HUES64 (cell line): Measurements from ENCODE around the gene DPP9.
A peak's percentile ranks its signal among the peaks of the same experiment; 100 is the strongest.
"Not testable (repeated sequence)": the region's sequence is repeated elsewhere in the genome, so short reads cannot be mapped to it uniquely, and the experiment has no call there.

ENCODE experiments used
- H3K27ac ChIP-seq: 2 replicates; pipeline ENCODE4 v1.7.0; 2013; ENCODE audit warnings: low read depth, low read length, inconsistent platforms
- H3K27me3 ChIP-seq: 2 replicates; pipeline ENCODE4 v1.6.1; 2013; ENCODE audit warnings: mild to moderate bottlenecking, low read length; ENCODE audit not compliant: insufficient read depth
- H3K36me3 ChIP-seq: 2 replicates; pipeline ENCODE4 v1.6.1; 2013; ENCODE audit warnings: mild to moderate bottlenecking, low read length; ENCODE audit not compliant: insufficient read depth
- H3K4me1 ChIP-seq: 2 replicates; pipeline ENCODE4 v1.6.1; 2013; ENCODE audit warnings: mild to moderate bottlenecking, low read length, moderate library complexity; ENCODE audit not compliant: insufficient read depth
- H3K4me3 ChIP-seq: 2 replicates; pipeline ENCODE4 v1.5.1; 2013; ENCODE audit warnings: mild to moderate bottlenecking, low read length, moderate library complexity
- H3K9ac ChIP-seq: 2 replicates; pipeline ENCODE4 v1.6.1; 2013; ENCODE audit warnings: mild to moderate bottlenecking, low read depth, low read length
- H3K9me3 ChIP-seq: 2 replicates; pipeline ENCODE4 v1.6.1; 2013; ENCODE audit warnings: low read depth, low read length; ENCODE audit not compliant: insufficient read depth
- WGBS: fragments of 150-250, 120-280 bp; methylation state at CpG from one replicate; pipeline ENCODE4 v1.1.7; 2013; ENCODE audit warnings: missing lambda C conversion rate; 5-methylcytosine and 5-hydroxymethylcytosine counted together

DPP9 gene

DNA sequence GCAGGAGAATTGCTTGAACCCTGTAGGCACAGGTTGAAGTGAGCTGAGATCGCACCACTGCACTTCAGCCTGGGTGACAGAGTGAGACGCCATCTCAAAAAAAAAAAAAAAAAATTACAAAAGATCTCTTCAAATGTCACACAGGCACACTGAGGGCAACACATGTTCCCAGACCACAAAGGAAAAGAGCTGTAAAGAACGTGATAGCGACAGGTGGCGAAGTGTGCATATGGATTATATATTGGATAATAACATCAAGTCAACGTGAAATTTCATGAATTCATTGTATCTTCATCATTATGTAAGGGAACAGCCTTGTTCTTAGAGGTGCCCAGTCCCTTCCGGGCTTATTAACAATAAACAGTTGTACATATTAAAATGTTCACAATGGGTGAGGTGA is 31.8 kb upstream of the DPP9 start:
- Histone ChIP-seq H3K27ac (no peak overlapping the region), H3K9ac (no peak overlapping the region), H3K36me3 (no peaks in the 10 kb centered on the region), H3K4me3 (no peak overlapping the region), H3K27me3 (peaks cover 13% of the 10 kb centered on the region; the same call in 1 of the 2 replicates), H3K9me3 (no peaks in the 10 kb centered on the region), H3K4me1 (no peaks in the 10 kb centered on the region)
- 90% methylated on average over 5 of the region's 7 CpGs for WGBS

DNA sequence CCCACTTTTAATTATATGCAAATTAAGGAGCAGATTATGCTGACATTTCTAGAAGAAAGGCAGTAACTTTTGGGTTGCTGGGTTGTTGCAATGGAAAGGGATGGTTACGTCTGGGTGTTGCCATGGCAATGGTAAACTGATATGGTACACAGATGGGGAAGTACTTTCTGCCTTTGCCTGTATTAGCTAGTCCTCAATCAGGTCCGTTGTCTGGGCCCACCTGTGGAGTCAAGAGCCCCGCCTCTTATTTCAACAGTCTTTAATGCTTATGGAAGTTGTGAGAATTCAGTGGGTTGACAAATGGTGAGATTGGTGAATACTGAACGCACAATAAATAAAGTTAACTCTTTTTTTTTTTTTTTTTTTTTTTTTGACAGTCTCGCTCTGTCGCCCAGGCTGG is 30.6 kb upstream of the DPP9 start:
- no peaks in the 10 kb centered on the region for H3K4me1 ChIP-seq
- WGBS, result 72% methylated on average over 3 of the region's 6 CpGs
- H3K4me3 ChIP-seq, result no peak overlapping the region
- no peaks in the 10 kb centered on the region for H3K9me3 ChIP-seq
- H3K9ac ChIP-seq, result no peak overlapping the region
- no peaks in the 10 kb centered on the region for H3K36me3 ChIP-seq
- peaks cover 11% of the 10 kb centered on the region; the same call in 1 of the 2 replicates for H3K27me3 ChIP-seq
- H3K27ac ChIP-seq, result no peak overlapping the region

DNA sequence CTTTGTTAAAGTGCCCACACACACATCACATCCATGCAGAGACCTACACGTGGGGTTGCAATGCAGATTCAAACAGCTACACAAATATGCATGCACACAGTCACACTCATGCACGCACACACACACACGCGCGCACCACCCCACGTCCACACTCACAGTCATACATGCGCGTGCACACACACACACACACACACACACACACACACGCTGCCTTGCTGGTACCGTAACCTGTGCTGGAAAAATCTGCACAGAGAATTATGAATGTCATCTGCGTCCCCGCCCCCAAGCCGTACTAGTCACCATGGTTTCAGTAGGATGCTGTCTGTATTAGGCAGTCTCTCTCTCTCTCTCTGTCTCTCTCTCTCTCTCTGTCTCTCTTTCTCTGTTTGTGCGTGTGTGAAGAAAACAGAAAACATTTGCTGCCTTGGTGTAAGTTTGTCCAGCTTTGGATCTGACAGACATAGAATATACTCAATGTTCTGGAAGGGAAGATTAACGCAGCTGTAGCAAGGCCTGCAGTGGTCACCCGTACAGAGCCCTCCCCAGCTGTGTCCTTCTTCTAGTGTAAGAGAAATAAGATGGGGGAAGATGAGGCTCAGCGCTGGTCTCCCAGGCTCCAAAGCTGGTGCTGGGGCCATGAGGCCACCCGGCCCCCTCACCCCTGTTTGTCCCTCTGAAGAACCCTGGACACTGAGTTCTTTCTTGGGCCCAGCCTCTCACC is 26.4 kb upstream of the DPP9 start:
- H3K27ac ChIP-seq, result no peak overlapping the region
- no peak overlapping the region for H3K4me3 ChIP-seq
- no peaks in the 10 kb centered on the region for H3K4me1 ChIP-seq
- 91% methylated on average over 18 of the region's 18 CpGs for WGBS
- H3K36me3 ChIP-seq, result no peaks in the 10 kb centered on the region
- H3K9ac ChIP-seq, result no peak overlapping the region
- no peaks in the 10 kb centered on the region for H3K27me3 ChIP-seq
- no peaks in the 10 kb centered on the region for H3K9me3 ChIP-seq

DNA sequence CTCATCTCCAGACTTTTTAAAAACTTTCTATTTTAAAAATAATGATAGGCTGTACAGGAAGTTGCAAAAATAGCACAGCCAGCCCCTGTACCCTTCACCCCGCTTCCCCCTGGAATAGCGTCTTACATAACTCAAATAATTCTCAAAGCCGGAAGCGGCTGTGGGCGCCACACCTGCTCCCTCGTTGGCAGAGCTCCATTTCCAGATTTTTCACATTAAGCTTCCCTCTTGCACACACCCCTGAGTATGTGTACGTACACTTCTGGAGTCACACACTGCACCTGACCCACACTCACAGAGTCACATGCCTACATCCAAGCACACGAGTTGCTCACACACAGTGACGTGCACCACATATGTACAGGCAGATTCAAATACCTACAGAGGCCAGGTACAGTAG is 24.9 kb upstream of the DPP9 start:
- no peak overlapping the region for H3K27ac ChIP-seq
- H3K9ac ChIP-seq, result no peak overlapping the region
- H3K4me3 ChIP-seq, result no peak overlapping the region
- H3K4me1 ChIP-seq, result no peaks in the 10 kb centered on the region
- 90% methylated on average over 9 of the region's 9 CpGs for WGBS
- H3K36me3 ChIP-seq, result no peaks in the 10 kb centered on the region
- no peaks in the 10 kb centered on the region for H3K9me3 ChIP-seq
- H3K27me3 ChIP-seq, result no peaks in the 10 kb centered on the region

DNA sequence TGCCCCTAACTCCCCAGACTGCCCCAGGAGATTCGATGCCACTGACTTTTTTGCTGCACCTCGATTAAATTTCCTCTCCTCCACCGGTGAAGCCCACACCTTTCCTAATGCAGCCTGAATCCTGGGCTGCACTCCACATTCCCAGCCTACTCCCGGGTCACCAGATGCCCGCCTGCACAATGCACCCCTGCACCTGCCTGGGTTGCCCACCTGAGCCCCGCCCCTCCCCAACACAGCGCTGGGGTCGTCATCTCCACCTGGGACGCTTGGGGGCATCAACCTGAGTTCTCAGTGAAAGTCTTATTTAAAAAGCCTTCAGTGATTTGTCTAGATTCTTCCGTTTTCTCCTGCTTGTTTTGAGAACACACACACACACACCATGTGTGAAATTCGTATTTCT is 24.5 kb upstream of the DPP9 start:
- no peak overlapping the region for H3K4me3 ChIP-seq
- peaks cover 3% of the 10 kb centered on the region; the same call in 1 of the 2 replicates for H3K4me1 ChIP-seq
- H3K27me3 ChIP-seq, result no peaks in the 10 kb centered on the region
- H3K9ac ChIP-seq, result no peak overlapping the region
- no peak overlapping the region for H3K27ac ChIP-seq
- no peaks in the 10 kb centered on the region for H3K9me3 ChIP-seq
- H3K36me3 ChIP-seq, result no peaks in the 10 kb centered on the region
- WGBS, result 57% methylated on average over 10 of the region's 11 CpGs

DNA sequence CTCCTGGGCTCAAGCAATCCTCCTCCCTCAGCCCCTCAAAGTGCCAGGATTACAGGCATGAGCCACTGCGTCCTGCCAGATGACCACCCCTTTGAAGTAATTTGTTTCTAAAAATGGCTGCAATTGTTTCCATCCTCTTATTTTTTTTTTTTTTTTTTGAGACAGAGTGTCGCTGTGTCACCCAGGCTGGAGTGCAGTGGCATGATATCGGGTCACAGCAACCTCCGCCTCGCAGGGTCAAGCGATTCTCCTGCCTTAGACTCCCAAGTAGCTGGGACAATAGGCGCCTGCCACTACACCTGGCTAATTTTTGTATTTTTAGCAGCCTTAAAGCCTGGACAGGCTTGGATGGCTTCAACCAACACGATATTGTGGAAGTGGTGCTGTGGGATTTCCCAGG is 22.3 kb upstream of the DPP9 start:
- Histone ChIP-seq H3K4me1 (peaks cover 11% of the 10 kb centered on the region; the same call in 1 of the 2 replicates), H3K27ac (no peak overlapping the region), H3K36me3 (no peaks in the 10 kb centered on the region), H3K9ac (no peak overlapping the region), H3K27me3 (no peaks in the 10 kb centered on the region), H3K4me3 (no peak overlapping the region), H3K9me3 (no peaks in the 10 kb centered on the region)
- WGBS, result 94% methylated on average over 8 of the region's 8 CpGs

DNA sequence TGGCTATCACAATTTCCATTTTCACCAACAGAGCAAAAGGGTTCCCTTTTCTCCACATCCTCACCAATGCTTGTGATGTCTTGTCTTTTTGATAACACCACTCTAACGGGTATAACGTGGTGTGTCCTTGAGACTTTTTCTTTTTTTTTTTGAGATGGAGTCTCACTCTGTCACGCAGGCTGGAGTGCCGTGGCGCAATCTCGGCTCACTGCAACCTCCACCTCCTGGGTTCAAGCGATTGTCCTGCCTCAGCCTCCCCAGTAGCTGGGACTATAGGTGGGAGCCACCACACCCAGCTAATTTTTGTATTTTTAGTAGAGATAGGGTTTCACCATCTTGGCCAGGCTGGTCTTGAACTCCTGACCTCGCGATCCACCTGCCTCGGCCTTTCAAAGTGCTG is 21.5 kb upstream of the DPP9 start:
- H3K36me3 ChIP-seq, H3K9me3 ChIP-seq, H3K9ac ChIP-seq, H3K27me3 ChIP-seq, H3K4me3 ChIP-seq, H3K27ac ChIP-seq: not testable (repeated sequence)
- peaks cover 11% of the 10 kb centered on the region; the same call in 1 of the 2 replicates for H3K4me1 ChIP-seq
- 91% methylated on average over 10 of the region's 10 CpGs for WGBS

DNA sequence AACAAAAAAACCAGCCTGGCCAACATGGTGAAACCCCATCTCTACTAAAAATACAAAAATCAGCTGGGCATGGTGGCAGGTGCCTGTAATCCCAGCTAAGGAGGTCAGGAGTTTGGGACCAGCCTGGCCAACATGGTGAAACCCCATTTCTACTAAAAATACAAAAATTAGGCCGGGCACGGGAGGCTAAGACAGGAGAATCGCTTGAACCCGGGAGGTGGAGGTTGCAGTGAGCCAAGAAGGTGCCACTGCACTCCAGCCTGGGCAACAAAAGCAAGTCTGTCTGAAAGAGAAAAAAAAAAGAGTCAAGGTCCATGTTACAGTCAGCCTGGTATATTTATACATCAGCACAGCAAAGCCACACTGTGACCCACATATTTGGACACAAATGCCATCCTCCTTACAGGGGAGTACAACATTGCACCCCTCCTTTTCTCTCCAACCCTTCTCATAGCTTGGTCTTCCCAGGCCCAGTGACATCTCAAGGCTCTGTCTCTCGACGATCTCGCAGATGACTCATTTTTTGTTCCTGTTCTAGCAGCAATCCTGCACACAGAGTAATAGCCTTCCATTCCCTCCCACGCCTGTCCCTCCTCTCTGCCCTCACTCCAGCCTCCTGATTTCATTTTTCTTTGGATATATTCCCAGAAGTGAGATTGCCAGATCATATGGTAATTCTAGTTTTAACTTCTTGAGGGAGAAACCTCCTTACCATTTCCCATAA is 21.0 kb upstream of the DPP9 start:
- no peak overlapping the region for H3K4me3 ChIP-seq
- H3K4me1 ChIP-seq, result peaks cover 11% of the 10 kb centered on the region; the same call in 1 of the 2 replicates
- H3K27me3 ChIP-seq, result no peaks in the 10 kb centered on the region
- no peak overlapping the region for H3K9ac ChIP-seq
- no peaks in the 10 kb centered on the region for H3K9me3 ChIP-seq
- H3K36me3 ChIP-seq, result no peaks in the 10 kb centered on the region
- WGBS, result 82% methylated on average over 8 of the region's 8 CpGs
- H3K27ac ChIP-seq, result no peak overlapping the region

DNA sequence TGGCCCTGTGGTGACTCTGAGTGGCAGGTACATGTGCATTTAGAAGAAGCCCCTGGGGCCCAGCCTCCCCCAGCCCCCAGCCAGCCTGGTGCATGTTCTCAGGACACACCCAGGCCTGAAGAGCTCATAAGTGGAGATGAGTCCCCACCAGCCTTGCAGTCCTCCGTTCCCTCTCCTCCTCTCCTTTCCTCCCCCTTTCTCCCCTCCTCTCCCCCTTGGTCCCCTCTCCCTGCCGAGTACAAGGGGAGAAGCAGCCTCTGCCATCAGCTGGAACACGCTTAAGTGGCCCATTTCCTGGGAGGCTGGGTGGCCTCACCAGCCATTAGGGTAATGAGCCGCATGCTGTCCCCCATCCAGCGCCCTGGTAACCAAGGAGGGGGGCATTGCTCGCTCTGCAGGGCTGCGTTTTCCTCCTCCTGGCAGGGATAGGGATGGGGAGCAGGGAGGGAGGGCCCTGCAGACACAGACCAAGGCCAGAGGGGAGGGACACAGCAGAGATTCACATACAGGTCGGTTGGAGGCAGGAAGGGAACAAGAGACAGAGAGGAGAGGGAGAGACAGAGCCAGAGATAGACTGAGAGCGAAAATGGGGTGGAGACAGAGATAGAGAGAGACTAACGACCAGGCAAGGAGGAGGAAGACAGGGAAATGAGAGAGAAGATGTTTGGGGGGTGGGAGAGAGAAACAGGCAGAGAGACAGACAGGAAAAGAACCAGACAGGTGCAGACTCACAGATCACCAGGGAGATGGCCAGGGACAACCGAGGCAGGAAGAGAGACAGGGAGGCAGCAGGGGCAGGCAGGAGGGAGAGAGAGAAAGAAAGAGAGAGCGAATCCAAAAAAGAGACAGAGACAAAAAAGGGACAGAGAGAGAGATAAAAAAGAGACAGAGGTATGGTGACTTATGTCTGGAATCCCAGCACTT is 19.3 kb upstream of the DPP9 start:
- no peak overlapping the region for H3K27ac ChIP-seq
- no peaks in the 10 kb centered on the region for H3K27me3 ChIP-seq
- no peaks in the 10 kb centered on the region for H3K36me3 ChIP-seq
- H3K9ac ChIP-seq, result no peak overlapping the region
- H3K4me1 ChIP-seq, result peaks cover 15% of the 10 kb centered on the region; the same call in 1 of the 2 replicates
- 20% methylated on average over 12 of the region's 12 CpGs for WGBS
- peak overlapping the region; percentile 30; the same call in 1 of the 2 replicates for H3K4me3 ChIP-seq
- no peaks in the 10 kb centered on the region for H3K9me3 ChIP-seq

DNA sequence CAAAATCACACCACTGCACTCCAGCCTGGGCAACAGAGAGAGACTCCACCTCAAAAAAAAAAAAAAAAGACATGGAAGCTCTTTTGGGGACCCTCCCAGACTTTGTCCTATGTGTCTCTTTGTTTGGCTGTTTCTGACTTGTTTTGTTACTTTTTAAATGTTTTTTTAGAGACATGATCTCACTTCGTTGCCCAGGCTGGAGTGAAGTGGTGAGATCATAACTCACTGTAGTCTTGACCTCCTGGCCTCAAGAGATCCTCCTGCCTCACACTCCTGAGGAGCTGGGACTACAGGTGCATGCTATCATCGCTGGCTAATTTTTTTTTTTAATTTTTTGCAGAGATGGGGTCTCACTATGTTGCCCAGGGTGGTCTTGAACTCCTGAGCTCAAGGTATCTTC is 16.4 kb upstream of the DPP9 start:
- WGBS, result 86% methylated on average over 2 of the region's 2 CpGs
- H3K4me1 ChIP-seq, result peaks cover 15% of the 10 kb centered on the region; the same call in 1 of the 2 replicates
- H3K9ac ChIP-seq, result no peak overlapping the region
- H3K27ac ChIP-seq, result no peak overlapping the region
- no peak overlapping the region for H3K4me3 ChIP-seq
- H3K27me3 ChIP-seq, result no peaks in the 10 kb centered on the region
- H3K9me3 ChIP-seq, result no peaks in the 10 kb centered on the region
- H3K36me3 ChIP-seq, result no peaks in the 10 kb centered on the region

DNA sequence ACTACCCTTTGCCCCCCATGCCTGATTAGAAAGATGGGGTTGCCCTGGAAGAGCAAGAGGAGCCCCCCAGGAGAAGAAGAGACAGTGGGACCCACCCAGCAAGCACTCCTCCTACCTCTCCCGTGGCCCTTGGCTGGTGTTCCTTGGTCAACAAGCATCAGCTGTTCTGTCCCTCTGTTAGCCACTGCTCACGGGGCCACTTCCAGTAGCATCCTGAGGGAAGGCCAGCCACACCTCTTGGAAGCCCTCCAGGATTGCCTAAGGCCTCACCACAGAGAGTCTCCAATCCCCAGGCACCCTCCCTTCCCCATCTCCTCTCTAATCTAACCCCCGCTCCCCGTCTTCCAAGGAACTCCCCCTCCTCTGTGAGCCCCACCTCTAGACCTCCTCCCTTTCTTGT is 15.1 kb upstream of the DPP9 start:
- no peaks in the 10 kb centered on the region for H3K36me3 ChIP-seq
- no peak overlapping the region for H3K27ac ChIP-seq
- no peak overlapping the region for H3K9ac ChIP-seq
- no peak overlapping the region for H3K4me3 ChIP-seq
- no peaks in the 10 kb centered on the region for H3K27me3 ChIP-seq
- WGBS, result 73% methylated on average over 4 of the region's 4 CpGs
- no peaks in the 10 kb centered on the region for H3K9me3 ChIP-seq
- peaks cover 15% of the 10 kb centered on the region; the same call in 1 of the 2 replicates for H3K4me1 ChIP-seq
